ENCODE data around the gene TAPBPL.
"Not testable (repeated sequence)": the region's sequence is repeated elsewhere in the genome, so short reads cannot be mapped to it uniquely, and the experiment has no call there.

The TAPBPL gene

DNA sequence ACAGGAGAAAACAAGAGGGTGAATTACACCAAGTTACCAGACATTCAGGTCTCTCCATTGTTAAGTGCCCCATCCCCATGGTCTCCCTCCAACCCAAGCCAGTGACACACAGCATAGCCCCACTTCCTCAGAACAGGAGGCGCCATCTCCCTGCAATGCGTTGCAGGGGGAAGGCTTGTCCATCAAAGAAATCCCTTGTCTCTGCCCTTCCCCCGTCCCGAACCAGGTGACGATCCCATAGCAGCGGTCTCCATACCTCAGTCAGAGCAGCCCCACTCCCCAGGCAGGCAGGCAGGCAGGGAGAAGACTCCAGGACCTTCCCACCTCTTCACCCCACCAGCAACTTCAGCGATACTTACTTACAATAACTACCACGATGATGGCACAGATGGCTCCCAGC lies 12.7 kb downstream of the TAPBPL start:
- DNase-seq: no peak

DNA sequence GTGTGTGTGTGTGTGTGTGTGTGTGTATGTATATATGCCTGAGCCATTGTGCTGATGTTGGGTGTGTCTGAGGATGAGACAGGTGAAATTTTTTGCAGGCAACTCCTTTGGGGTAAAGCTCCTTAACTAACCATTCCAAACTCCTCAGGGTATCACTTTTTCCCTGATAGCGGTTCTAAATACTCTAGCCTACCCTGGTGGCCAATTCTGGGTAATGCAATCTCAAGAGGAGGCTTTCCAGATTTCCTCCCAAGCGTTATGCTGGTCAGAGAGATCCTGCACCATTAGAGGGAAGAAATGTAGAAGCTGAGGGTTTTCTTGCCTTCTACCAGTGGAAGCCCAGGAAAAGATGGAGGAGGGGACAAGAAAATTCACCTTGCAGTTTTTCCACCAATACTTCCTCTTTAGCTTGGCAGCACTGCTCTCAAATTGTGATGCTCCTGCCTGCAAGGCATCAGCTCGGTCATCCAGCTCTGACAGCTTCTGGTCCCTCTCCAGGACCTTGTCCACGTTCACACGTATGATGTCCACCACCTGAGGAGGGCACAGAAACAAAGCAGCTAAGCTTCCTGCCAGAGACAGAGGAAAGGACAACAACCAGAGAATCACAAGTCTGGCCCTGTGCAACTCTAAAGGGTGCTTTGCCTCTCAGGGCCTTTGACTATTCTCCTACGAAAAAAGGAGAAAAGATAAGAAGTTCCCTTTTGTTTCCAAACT lies 13.8 kb downstream of the TAPBPL start:
- DNase-seq: no peak

DNA sequence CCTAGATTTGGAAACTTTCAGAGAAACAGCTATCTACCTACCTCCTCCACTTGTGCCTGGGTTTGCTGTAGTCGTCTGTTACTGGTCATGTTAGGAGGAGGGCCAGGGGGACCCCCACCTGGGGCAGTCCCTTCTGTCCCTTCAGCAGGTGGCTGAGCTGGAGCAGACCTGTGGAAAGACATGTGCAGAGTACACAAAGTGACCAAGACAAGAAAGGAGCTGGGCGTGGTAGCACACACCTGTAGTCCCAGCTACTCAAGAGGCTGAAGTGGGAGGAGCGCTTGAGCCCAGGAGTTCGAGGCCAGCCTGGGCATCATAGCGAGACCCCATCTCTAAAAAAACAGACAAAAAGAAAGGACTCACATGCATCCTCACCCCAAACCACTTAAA lies 14.3 kb downstream of the TAPBPL start:
- DNase-seq: no peak

DNA sequence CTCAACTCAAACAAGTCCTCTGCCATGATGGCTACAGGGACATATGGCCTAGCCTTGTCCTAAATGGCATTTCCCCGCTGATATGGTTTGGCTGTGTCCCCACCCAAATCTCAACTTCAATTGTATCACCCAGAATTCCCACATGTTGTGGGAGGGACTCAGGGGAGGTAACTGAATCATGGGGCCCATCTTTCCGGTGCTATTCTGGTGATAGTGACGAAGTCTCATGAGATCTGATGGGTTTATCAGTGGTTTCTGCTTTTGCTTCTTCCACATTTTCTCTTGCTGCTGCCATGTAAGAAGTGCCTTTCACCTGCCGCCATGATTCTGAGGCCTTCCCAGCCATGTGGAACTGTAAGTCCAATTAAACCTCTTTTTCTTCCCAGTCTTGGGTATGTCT lies 14.9 kb downstream of the TAPBPL start:
- not testable (repeated sequence) for DNase-seq

DNA sequence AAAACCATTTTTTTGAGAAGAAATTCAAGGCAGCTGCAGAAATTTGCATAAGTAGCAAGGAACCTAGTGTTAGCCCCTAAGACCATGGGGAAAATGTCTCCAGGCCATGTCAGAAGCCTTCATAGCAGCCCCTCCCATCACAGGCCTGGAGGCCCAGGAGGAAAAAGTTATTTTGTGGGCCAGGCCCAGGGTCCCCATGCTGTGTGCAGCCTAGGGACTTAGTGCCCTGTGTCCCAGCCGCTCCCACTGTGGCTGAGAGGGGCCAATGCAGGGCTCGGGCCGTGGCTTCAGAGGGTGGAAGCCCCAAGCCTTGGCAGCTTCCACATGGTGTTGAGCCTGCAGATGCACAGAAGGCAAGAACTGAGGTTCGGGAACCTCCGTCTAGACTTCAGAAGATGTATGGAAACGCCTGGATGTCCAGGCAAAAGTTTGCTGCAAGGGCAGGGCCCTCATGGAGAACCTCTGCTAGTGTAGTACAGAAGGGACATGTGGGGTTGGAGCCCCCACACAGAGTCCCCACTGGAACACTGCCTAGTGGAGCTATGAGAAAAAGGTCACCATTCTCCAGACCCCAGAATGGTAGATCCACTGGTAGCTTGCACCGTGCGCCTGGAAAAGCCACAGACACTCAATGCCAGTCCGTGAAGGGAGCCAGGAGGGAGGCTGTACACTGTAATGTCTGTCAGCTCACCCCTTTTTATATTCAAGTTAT lies 15.9 kb downstream of the TAPBPL start:
- not testable (repeated sequence) for DNase-seq

DNA sequence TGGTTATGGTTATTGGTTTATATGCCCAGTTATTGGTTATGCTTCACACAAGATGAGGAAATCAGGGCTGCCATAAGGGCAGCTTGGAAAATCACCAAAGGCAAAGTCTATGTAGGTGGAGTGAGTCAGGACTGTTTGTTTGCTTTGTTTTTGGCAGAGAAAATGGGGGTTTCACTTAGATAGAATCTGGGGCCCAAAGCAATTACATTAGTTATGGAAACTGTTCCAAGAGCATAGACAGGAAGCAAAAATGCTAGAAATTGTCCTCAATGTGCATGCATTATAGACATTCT lies 16.4 kb downstream of the TAPBPL start:
- no peak for DNase-seq

DNA sequence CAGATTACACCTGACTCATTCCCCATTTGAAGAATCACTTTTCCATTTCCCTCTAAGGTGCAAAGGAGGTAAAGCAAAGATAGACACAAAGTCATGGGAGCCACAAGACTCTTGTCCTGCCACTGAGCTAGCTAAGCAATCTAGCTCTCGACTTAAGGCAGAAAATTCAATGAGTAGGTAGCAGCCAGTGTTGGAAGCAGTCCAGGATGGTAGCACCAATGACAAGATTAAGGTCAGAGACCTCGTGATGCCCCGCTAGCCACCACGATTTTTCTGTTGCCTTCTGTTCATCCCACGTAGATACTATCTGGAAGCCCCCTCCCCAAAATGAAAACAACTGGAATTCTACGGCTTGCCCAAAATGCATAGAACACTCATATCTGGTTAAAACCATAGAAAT lies 17.2 kb downstream of the TAPBPL start:
- no peak for DNase-seq

DNA sequence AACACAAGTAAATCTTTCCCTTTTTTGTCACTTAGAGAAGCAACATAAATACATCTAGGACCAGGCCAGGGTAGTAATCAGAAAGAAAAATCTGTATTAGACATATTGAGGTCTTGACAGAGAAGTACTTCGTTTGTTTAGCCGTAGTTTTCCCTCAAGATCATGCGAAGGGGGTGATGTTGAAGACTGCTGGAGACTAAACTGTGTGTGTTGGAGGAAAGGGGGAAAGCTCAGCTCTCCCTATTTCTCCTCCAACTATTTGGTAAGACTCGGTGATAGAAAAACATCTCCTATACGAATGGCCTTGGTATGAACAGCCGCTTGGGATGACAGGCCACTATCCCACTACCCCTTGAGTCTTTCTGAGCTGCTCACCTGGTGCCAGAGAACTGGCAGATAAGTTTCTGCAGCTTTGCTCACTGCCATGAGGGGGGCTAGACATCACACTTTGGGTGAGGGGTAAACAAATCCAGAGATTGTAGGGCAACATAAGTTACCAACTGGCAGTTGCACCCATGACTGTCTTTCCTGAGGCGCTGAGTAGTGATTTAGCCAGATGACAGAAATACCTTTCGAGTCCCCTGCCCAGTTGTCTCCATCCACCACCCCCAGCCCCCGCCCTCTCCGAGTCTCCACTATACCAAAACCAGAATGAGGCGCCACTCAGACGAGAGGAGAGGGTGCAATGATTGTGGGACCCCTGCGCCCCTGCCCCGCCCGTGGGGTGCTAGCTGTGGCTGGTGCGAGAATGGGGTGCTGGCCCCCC lies 17.9 kb downstream of the TAPBPL start:
- no peak for DNase-seq

DNA sequence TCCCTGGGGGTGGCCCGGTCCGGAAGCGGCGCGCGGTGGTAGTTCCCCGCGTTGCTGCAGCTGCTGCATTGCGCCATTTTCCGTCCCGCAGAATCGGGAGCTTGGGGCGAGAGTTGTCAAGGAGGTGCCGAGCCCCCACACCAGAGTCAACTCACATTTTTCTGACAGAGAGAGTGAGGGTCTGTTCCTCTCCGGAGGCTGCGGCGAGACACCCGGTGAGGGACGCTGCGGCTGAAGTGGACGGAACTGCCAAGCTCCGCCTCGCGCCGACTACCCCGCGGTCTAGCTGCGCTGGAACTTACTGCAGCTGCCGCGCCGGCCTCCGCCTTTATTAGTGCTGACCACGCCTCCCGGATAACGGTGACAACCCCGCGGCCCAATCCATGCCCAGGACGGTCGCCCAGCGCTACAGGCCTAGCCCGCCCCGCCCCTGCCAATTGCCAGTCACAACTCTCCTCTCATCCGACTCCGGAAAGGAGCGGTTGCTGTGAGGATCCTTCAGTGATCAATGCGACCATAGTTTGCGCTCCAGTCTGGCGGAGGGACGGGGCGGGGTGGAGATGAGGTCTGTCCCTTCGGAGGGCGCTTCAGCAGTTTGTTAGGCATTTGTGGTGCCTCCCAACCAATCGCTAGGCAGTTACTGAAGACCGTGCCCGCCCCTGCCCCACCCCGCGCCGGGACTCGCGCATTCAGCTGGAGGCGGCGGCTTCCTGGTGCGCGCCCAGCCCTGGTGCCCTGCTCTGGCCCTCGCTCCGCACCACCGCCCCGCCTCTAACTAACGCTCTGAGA lies 18.7 kb downstream of the TAPBPL start, which contains the start of gene VAMP1:
Gene VAMP1 (minus strand): TSS at position 303 of the 789 bp plus-strand sequence. CDS start 146 bp downstream, at position 157.
- DNase-seq: peak; percentile 94

DNA sequence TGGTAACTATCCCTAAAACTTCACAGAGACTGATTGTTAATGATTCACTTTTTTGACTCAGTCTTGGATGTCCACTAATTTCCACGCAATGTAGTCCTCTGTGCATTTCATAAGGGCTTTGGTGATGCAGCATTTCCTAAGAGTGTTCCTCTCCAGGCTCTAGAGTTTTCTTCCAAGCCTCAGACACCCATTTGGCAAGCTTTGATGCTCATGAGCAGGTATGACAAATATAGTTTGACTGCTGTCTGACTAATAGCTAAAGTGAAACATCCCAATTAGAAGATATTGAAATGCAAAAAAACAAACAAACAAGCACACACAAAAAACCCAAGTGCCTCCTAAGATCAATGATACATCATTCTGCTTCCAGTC lies 20.1 kb downstream of the TAPBPL start:
- no peak for DNase-seq

DNA sequence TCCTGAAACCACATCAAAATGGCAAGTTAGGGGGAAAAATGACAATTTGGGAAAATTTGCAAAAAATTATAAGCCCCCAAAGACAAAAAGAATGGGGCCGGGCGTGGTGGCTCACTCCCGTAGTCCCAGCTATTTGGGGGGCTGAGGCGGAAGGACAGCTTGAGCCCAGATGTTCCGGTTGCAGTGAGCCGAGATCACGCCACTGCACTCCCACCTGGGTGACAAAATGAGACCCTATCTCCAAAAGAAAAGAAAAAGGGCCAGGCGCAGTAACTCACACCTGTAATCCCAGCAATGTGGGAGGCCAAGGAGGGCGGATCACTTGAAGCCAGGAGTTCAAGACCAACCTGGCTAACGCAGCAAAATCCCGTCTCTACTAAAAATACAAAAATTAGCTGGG lies 20.6 kb downstream of the TAPBPL start:
- DNase-seq: no peak

DNA sequence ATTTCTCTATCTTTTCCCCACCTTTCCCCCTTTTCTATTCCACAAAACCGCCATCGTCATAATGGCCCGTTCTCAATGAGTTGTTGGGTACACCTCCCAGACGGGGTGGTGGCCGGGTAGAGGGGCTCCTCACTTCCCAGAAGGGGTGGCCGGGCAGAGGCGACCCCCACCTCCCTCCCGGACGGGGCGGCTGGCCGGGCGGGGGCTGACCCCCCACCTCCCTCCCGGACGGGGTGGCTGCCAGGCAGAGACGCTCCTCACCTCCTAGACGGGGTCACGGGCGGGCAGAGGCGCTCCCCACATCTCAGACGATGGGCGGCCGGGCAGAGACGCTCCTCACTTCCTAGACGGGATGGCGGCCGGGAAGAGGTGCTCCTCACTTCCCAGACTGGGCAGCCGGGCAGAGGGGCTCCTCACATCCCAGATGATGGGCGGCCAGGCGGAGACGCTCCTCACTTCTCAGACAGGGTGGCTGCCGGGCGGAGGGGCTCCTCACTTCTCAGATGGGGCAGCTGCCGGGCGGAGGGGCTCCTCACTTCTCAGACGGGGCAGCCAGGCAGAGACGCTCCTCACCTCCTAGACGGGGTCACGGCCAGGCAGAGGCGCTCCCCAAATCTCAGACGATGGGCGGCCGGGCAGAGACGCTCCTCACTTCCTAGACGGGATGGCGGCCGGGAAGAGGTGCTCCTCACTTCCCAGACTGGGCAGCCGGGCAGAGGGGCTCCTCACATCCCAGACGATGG lies 23.6 kb downstream of the TAPBPL start:
- not testable (repeated sequence) for DNase-seq

DNA sequence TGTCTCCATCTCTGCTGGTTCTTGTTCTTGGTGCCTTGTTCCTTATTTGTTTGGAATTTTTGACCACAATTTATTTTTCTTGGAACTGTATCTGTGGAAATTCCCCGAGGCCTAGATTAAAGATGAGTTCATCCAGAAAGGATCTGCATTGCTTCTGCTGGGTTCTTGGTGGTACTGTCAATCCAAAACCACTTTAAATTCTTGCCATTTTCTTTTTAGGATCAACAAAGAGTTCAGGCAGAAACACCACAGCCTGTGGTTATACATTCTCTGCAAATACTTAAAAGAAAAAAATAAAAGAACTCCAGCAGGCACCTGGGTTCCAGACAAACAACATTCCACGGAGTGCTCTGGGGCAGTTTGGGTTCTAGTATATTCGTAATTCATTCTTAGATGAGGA lies 24.6 kb downstream of the TAPBPL start:
- no peak for DNase-seq

DNA sequence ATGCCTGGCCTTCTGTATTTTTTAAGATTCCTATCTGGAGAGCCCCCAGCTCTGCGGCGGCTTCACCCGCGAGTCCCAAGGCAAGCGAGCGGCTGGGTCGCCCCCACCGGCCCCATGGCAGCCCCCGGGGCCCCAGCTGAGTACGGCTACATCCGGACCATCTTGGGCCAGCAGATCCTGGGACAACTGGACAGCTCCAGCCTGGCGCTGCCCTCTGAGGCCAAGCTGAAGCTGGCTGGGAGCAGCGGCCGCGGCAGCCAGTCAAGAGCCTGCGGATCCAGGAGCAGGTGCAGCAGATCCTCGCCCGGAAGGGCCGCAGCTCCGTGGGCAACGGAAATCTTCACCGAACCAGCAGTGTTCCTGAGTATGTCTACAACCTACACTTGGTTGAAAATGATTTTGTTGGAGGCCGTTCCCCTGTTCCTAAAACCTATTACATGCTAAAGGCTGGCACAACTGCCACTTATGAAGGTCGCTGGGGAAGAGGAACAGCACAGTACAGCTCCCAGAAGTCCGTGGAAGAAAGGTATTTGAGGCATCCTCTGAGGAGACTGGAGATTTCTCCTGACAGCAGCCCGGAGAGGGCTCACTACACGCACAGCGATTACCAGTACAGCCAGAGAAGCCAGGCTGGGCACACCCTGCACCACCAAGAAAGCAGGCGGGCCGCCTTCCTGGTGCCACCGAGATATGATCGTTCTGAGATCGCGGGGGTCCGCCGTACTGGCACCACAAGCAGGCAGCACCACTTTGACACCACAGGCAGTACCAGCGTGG lies 25.9 kb downstream of the TAPBPL start:
- DNase-seq: not testable (repeated sequence)

DNA sequence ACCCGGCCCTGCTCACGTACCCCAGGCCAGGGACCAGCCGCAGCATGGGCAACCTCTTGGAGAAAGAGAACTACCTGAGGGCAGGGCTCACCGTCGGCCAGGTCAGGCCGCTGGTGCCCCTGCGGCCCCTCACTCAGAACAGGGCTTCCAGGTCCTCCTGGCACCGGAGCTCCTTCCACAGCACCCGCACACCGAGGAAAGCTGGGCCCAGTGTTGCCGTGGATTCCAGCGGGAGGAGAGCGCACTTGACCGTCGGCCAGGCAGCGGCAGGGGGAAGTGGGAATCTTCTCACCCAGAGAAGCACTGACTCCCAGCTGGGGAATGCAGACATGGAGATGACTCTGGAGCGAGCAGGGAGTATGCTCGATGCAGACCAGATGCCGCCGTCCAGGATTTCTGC lies 26.6 kb downstream of the TAPBPL start:
- DNase-seq: no peak

DNA sequence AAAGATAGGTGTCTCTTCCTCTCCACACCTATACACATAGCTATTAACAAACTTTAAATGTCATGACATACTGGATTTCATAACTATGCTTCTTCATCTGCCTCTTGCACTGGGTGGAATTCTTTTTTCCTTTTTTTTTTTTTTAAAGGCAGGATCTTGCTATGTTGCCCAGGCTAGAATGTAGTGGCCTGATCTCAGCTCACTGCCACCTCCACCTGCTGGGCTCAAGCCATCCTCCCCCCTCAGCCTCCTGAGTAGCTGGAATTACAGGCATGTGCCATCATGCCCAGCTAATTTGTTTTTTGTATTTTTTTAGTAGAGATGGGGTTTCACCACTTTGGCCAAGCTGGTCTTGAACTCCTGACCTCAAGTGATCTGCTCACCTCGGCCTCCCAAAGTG lies 36.4 kb downstream of the TAPBPL start:
- no peak for DNase-seq

DNA sequence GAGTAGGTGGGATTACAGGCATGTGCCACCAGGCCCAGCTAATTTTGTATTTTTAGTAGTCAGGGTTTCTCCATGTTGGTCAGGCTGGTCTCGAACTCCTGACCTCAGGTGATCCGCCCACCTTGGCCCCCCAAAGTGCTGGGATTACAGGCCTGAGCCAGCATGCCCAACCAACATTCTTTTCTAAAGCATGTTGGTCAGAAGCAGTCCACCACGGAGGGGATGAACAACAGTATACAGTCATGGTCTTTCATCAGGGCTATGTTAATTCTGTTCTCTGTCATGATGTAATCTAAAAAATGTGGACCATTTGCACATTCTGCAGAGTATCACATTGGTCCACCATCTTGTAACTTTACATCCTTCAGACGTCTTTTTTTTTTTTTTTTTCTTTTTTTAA lies 37.6 kb downstream of the TAPBPL start:
- DNase-seq: no peak

DNA sequence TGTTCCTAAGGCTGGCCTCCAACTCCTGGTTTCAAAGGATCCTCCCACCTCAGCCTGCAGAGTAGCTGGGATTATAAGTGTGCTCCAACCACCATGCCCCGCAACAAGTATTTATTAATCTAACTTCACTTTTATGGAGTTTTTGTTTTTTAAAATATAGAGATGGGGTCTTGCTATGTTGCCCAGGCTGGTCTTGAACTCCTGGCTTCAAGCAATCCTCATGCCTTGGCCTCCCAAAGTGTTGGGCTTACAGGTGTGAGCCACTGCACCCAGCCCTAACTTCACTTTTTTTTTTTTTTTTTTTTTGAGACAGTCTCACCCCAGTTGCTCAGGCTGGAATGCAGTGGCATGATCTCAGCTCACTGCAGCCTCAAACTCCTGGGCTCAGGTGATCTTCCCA lies 38.8 kb downstream of the TAPBPL start:
- not testable (repeated sequence) for DNase-seq

DNA sequence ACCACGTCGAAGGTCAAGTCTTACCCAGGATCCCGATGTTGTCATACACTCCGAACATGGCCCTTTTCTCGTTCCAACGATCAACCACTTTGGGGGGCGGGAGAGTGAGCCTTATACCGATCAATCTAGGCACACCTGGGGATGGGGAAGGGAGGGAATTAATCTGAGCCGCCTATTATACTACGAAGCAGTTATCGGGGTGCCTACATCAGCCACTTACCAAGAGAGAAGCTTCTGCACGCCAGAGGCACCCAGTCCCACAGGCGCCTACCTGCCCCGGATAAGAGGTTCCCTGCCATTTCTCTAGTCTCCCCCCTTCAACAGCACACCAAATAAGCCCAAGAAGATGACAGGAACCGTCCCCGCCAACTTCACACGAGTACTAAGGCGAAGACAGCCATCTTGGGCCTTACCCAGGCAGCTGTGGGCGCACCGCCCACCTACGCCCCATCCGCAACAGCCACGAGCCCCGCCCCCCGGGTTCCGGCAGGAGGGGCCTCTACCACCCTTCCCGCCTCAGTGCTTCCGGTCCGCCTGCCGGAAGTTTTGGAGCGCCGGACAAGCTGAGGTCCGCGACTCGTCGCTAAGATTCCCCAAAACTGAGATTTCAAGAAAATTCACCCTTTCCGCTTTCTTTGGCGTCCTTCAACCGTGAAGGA lies 41.1 kb downstream of the TAPBPL start, which contains the start of gene MRPL51:
Gene MRPL51 (minus strand): TSS at position 425 of the 659 bp plus-strand sequence. CDS start 126 bp downstream, at position 299.
- DNase-seq: peak; percentile 67

DNA sequence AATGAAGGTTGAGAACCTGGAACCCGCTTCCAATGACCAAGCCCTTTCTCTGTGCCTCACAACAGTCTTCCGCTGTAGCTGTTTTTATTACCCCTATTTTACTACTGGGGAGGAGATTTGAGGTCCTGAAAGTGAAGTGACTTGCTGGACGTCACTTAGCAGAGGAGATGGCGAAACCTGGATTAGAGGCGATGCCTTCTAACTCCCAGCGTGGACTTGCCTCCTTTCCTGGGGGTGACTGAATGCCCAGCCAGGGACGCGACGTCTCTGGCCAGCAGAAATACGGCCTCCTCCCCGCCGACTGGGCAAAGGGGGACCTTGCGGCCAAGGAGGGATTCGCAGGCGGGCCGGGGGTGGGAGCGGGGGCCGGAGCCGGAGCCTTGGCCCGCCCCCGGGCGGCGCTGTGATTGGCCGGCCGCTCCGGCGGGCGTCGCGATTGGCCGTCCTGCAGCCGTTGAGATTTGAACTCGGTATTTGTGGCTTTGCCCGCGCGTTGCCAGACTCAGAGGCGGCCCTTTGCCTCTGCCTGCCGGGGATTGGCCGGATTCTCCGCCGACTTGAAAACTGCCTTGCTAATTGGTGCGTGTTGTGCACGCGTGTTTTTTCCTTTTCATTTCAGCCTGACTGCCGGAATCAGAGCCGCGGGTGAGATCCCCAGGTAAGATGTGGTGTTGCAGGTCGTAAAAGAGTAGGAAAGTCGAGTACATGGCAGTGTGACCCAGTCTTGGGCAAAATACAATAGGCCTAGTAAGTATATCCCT lies 41.8 kb downstream of the TAPBPL start, which contains the start of gene NCAPD2:
Gene NCAPD2 (plus strand): TSS at position 606 of the 761 bp plus-strand sequence. CDS start 997 bp downstream, outside the sequence.
- DNase-seq: peak; percentile 87

Data from SIG-M5 (cell line).